ENCODE measurements around the gene FRMD4B.

DNA sequence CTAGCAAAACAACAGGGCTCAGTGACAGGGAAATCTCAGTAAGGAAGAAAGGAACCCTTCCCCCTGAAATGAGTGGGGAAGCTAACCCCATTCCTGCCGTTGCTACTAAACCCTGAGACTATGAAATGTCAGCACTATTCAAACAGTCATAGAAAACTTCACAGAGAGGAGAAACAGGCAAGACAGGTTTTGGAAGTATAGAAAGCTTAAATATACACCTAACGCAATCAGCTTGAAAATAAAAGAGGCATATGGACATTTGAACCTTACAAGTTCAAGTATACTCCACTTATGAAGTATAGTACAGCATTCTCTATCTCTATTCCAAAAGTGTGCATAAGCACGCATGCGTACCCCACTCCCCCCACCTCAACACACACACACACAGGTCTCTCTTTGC is 17.6 kb upstream of the FRMD4B start:
- TF ChIP-seq EZH2 (IDR thresholded peaks at IDR 0.05), result no peak
- TF ChIP-seq POLR2AphosphoS5 (IDR thresholded peaks at IDR 0.05; ENCODE audit: borderline replicate concordance, low read depth, low read length), result no peak

Data from SK-N-MC (cell line).